GM20431 (cell line): ENCODE results near the gene PLCB2.

ENCODE experiments used
- in situ Hi-C: fragments of 300-500 bp; cut with MseI, MboI; formaldehyde crosslinking; loops from one replicate; pipeline ENCODE4 v1.15.0; 2020; ENCODE audit warnings: low sequenced_read_pairs; ENCODE audit not compliant: unreplicated experiment

Gene PLCB2

GRCh38 chr15:40290918-40291574 lies 16.7 kb downstream of the PLCB2 start:
- in situ Hi-C loops: no loop called here

- in situ Hi-C loops: no loop called here
These were observed 17.2 kb downstream of the PLCB2 start for GRCh38 chr15:40290545-40290917.

DNA sequence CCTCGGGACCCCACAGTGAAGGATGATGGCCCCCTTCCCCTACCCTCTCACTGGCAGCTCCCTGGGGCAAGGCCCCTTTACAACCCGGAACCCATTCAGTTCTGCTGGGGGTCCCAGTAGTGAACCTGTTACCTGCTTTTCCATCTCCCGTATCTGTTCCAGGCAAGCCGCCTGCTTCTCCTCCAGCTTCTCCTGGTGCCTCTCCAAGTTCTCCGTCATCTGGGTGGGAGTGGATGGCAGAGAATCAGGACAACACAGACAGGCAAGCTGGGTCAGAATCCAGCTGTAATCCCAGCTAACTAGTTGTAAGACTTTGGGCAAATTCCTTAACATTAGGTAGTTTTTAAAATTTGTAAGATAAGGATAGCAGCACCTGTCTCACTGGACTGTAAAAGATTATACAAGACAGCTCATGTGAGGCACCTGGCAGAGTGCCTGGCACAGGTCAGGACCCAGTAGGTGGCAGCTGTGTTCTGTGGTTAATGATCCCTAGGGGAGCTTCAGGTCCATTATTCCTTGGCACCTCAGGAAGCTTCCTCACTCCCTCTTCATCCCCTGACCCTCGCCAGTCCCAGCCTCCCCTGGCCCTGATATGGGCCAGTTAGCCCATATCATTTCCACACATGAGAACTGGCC lies 18.5 kb downstream of the PLCB2 start:
- in situ Hi-C loops: no loop called here

GRCh38 chr15:40287968-40288367 lies 19.8 kb downstream of the PLCB2 start:
- in situ Hi-C loops: no loop called here

DNA sequence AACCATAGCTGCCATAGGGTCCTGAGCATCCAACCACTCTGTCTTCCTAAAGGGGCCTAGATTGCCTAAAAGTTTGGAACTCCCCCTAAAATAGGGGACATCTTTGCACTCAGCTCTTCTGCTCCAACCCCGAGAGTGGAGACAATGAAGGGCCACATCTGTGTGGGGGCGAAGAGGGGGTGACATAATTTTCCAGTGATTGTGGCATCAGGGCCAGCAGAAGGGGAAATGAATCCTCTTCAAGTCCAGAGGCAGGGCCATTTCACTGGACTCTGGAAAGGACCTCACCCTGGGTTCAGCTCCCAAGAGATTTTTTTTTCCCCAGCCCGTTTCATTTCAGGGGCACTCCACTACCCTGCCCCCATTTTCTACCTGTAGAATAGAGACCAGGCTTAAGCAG lies 20.2 kb downstream of the PLCB2 start:
- in situ Hi-C loops: no loop called here

- in situ Hi-C loops: no loop called here
These were observed 20.9 kb downstream of the PLCB2 start for GRCh38 chr15:40286794-40287193.

DNA sequence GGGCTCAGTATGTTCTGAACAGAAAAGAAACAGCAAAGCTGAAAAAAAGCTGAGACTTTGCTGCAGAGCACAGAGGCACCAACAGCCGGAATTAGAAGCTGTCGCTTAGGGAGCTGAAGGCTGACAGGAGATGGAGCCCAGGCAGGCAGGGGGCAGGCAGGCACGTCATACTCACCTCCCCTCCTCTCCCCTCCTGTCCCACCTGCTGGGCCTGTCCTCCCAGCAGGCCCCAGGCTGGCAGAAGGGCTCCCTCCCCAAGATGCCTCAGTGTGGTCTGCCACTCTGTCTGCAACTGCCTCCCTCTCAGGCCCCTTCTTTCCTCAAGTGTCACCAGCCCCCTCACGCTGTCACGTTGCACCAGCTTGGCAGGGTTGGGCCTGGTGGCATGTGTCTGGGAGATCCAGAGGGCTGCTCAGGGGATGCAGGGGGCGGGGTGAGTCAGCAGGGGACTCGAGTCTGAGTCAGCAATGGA lies 21.6 kb downstream of the PLCB2 start:
- in situ Hi-C loops: no loop called here

- in situ Hi-C loops: no loop called here
These were observed 22.2 kb downstream of the PLCB2 start for GRCh38 chr15:40285554-40286011.

DNA sequence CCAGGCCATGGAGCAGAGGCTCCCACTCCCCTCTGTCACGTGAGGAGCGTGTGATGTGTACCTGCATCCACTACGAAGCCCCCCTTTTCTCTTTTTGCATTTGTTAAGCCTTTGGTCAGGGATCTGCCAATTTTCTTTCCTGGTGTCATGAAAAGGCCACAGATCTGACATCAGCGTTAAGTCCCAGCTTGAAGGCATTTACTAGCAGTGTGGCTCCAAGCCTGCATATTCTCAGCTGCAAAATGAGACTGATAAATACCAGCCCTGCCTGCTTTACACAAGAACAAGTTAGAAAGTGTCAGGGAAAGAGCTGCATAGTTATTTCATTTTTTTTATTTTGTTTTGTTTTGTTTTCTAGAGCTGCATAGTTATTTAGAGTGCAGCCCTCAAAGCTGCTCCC lies 22.6 kb downstream of the PLCB2 start:
- in situ Hi-C loops: no loop called here

DNA sequence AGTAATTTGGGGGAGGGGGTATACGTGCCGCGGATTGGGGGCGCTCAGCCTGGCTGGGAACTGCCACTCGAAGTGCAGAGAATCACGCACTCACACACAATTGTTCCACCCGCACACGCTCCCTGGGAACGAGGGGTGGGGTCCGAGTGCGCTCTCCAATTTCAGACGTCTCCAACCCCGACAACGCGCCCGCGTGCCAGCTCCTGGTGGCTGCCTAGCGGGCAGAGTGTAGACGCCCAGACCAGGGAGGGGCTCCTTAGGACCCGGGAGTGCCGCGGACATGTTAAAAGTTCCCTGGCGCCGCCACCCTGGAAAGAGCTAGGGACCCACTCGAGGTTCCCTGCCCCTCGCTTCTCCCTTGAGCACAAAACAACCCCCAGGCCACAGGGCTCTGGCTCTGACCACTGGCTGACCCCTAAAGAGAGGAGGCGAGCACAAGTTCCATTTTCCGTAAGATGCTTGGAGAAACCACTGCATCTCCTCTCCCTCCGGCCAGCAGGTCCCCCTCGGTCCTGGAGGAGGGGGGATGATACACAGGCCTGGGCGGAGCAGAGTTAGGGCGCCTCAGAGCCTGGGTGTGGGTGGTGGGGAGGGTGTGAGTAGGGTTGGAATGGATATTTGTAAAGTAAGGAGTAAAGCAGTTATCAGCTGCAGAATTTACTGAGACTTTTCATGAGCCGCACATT lies 24.0 kb downstream of the PLCB2 start:
- in situ Hi-C loops: no loop called here

DNA sequence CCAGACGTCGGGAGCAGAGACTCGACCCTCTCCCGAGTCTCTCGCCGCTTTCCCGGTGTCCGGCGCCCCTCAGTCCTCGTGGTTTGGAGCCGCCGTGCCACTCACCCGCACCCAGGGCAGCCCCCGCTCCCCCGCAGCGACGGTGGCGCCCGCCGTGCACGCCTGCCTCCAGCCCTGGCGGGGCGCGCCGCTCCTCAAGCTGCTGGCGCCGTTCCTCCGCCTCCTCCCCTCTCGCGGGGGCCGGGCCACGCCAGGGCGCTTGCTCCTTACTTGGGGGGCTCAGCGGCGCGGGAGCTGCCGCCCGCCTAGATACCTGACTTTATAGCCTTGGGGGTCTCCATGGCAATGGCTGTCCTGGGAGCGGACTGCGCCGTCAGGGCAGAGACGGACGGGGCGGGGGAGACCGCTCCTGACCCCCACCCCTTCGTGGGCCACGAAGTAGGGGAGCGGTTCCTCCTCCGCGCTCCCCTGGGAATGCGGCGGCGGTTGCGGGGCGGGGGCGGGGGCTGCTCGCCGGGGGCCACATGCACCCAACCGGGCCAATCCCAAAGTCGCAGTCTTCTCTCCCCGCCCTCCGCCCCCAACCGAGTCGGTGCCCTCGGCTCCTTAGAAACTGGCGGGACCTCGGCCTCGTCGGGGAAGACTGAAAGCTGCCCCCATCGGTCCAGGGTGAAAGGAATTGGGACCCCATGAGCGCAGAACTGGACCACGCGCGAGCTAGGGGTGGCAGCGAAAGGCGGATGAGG lies 24.7 kb downstream of the PLCB2 start, which contains the start of gene ANKRD63:
Gene ANKRD63 (minus strand): TSS at position 196 of the 746 bp plus-strand sequence. CDS start 478 bp downstream, outside the sequence.
- in situ Hi-C loops: no loop called here

- in situ Hi-C loops: no loop called here
These were observed 25.4 kb downstream of the PLCB2 start for GRCh38 chr15:40282147-40282868.

DNA sequence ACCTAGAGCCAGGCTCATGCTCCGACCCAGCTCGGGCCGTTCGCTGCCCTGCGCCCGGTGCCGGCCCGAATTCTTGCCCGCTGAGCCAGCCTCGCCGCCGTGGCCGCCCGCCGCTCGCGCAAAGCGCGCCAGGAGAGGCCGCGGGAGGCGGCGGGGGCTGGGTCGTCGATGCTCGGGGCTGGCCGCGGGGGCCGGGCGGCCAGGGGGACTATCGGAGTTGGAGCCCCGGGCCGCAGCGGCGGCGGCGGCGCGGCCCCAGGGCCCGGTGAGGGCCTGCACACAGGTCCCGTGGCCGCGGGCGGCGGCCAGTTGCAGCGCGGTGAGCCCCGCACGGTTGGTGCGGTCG lies 26.0 kb downstream of the PLCB2 start:
- in situ Hi-C loops: no loop called here

DNA sequence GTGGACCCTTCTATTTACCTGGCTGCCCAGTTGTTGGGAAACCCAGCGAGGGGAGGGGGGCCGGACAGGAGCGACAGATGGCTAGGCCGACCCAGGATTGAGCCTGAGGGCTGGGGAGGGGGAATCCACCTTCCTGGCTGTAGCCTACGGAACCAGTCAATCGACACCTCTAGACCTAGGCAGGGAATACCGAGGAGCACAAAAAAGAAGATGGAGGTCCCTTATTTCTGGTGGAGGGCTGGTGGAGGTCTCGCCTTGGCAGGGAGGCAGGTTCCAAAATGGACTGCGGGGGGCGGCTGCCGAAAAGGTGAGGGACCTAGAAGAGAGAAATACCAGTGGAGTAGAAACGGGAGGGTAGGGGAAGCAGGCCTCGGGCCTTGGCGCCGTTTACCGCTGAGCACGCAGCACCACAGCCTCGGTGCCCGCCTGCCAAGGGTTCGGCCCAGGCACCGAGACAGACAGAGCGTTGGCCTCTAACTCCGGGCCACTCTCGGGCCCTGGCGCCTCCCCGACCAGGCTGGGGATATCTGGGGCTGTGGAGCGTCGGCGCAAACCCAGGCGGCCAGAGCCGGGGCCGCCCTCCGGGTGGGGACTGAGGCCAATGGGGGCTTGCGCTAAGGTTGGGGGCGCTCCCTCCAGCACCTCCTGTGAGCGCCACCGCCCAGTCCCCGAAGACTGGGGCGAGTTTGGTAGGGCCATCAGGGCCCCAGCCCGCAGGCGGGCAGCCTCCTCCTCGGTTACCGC lies 26.5 kb downstream of the PLCB2 start:
- in situ Hi-C loops: no loop called here

DNA sequence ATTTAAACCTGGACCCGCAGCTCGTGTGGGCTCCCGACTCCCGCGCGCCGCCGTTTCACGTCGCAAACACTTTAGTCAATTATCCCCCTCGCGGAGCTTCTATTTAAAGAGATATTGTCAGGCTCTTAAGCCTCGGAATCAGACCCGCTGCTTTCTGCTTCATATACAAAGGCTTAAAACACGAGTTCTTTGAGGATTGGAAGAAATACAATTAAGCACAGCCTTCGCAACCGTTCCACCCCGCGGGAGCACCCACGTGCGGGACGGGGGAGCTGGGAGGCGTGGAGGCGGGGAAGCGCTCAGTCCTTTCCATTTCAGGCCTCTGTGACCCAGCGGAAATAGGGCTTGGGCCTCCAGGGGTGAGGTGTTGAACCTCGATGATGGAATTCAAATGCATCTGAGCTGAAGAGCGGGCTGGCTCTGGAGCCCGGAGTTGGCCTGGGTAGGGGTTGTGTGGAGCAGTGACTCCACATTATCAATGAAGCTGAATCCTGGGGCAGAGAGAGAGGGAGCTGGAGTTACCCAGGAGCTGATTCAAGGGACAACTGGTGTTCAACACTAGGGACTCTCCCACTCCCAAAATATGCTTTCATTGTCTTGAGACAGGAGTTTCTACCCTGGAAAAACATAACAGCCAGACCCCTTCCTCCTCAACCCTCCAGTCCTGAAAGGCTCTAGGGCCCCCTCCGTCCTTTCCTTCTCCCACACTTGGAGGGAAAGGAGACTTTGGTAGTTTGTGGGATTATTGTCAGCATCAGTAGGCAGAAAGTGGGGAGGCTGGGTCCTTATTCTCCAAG lies 27.3 kb downstream of the PLCB2 start:
- in situ Hi-C loops: no loop called here

DNA sequence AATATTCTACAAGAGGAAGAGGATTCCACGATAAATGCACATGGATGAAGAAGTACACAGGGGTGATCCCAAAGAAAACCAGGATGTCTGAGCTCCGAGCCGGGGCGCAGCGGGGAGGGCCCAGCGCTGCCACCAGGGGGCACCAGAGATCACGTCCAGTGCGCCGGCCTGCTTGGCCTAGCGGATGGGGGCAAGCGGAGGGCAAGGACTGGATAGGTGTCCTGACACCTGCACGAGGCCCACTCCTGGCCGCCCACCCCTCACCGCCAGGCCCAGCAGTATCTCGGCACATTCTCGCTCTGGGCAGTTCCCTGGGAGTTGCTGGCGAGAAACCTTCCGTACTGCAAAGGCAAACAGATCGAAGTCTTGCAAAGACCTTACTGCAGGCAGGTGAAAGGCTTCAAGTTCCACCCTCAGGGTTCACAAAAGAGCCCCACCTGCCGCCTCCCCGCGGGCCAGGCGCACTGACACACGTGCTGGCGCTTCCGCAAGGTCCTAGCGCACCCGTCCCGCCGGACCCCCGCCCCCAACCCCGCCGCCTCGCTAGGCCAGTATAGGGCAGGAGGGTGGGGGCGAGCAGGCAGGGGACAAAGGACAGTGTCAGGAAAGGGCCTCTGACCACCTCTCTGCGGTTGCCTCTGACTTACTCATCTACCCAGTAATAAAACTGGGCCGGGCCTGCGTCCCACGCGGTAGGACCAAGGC lies 28.1 kb downstream of the PLCB2 start:
- in situ Hi-C loops: no loop called here

DNA sequence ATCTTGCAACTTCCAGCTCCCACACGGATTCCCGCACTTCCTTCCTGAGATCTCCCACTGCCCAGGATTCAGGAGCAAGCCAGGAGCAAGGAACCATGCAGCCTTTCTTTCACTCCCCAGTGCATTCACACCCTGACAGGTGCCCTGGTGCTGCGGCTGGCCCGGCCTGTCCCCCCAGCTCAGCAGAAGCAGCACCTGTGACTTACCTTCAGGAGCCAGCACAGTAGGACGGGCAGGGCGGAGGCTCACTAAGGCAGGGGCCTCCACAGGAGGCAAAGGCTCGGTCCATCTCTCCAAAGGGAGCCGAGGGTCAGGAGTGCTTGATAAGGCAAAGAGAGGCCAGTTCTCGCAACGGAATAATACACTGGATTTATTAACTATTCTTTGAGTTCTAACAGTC lies 29.7 kb downstream of the PLCB2 start:
- in situ Hi-C loops: no loop called here

DNA sequence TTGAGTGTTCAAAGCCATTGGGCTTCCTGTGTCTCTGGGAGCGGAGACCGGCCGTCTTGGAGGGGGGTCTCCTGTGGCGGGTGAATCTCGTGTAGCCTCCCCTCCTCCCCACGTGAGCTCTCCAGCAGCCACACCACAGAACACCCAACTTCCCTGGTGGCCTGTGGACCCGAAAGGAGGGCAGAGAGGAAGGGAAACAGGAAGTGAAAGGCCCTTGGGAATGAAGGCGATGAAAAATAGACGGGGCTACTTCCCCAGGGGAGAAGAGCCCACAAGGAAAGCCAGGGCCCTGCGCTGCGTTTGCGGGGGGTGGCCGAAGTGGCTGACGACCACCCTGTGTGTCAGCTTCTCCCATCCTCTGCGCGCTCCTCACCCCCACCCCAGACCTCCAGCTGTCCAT lies 30.3 kb downstream of the PLCB2 start:
- in situ Hi-C loops: no loop called here
